ENCODE results near the gene KCTD17. TPM values are rescaled to one million over a fixed set of nuclear protein-coding genes. Genes with fewer than 3 reads are reported as not detected.

Gene KCTD17
- polyA plus RNA-seq, 2 of the 4 experiments (the other 2 are of a cell fraction), result 18.7 to 37.1 TPM

- TF ChIP-seq HES2 (IDR thresholded peaks at IDR 0.05) (peak; percentile 96), JUN (IDR thresholded peaks at IDR 0.05) (peak; percentile 91 to 95), ZFP36 (IDR thresholded peaks at IDR 0.05; ENCODE audit: borderline replicate concordance, partially characterized antibody) (peak; percentile 3), KDM1A (IDR thresholded peaks at IDR 0.05; ENCODE audit: low read depth) (peak; percentile 99), BCL3 (IDR thresholded peaks at IDR 0.05) (peak; percentile 87), RAD21 (conservative IDR thresholded peaks at IDR 0.05 in 1 of 2, IDR thresholded peaks at IDR 0.05 in 1 of 2) (peak in 1 of 2 experiments; percentile 30; a peak in 1 of 5 replicates), CHD4 (IDR thresholded peaks at IDR 0.05; ENCODE audit: borderline replicate concordance) (peak; percentile 98), ESRRA (IDR thresholded peaks at IDR 0.05; ENCODE audit: borderline replicate concordance, low read length) (0 out of 2 replicates have a peak, but pooled peaks have one; percentile 19), SREBF2 (IDR thresholded peaks at IDR 0.05) (no peak), POLR2AphosphoS2 (conservative IDR thresholded peaks at IDR 0.05; ENCODE audit: low read length) (no peak), MAFK (IDR thresholded peaks at IDR 0.05; ENCODE audit: partially characterized antibody) (peak; percentile 60), FOSL2 (IDR thresholded peaks at IDR 0.05) (peak; percentile 31; the same call in 1 of the 2 replicates), FOSL2 (CRISPR knock-in tag; IDR thresholded peaks at IDR 0.05) (peak; percentile 36; the same call in 1 of the 2 replicates), E2F6 (IDR thresholded peaks at IDR 0.05; ENCODE audit: borderline replicate concordance, low read depth) (0 out of 2 replicates have a peak, but pooled peaks have one; percentile 23)
Measured at GRCh38 chr22:37032535-37033460, 18.7 kb upstream of the KCTD17 start (continued).

- CTCF ChIA-PET, result interaction anchor here (3.6 to 13.1 kb wide), 3 partner anchors 10 to 14 kb away, joined by 22 to 142 read pairs (median 77); partner anchors contain the start of genes MPST and TST
- ATAC-seq (no peak), FAIRE-seq (no peak), DNase-seq (ENCODE audit: low read depth in 1 of 2, low spot score in 1 of 2) (no peak)
- Histone ChIP-seq H3K4me3 (peak overlapping the region; percentile 22; the same call in 1 of the 3 replicates), H3K4me1 (peaks cover 59% of the 10 kb centered on the region), H3K9me3 (no peaks in the 10 kb centered on the region), H3K4me2 (peak overlapping the region; percentile 90), H3K27ac (peak overlapping the region; percentile 98 to 100)
- POLR2A ChIA-PET, result no interaction called here
- WGBS (ENCODE audit: missing lambda C conversion rate), result 78% methylated on average over 23 of the region's 23 CpGs
- TF ChIP-seq HMGXB4 (CRISPR knock-in tag; IDR thresholded peaks at IDR 0.05; ENCODE audit: borderline replicate concordance), result no peak
- no peak for TF ChIP-seq CHD2 (IDR thresholded peaks at IDR 0.05; ENCODE audit: low read length, partially characterized antibody)
- TF ChIP-seq ESRRA (IDR thresholded peaks at IDR 0.05; ENCODE audit: borderline replicate concordance, low read length), result no peak
- TF ChIP-seq FOSL2 (IDR thresholded peaks at IDR 0.05), result no peak
- TF ChIP-seq FOSL2 (CRISPR knock-in tag; IDR thresholded peaks at IDR 0.05), result no peak
- TF ChIP-seq SMC3 (IDR thresholded peaks at IDR 0.05), result no peak
- no peak for TF ChIP-seq HEYL (CRISPR knock-in tag; IDR thresholded peaks at IDR 0.05)
- no peak for TF ChIP-seq CTCF (IDR thresholded peaks at IDR 0.05)
- TF ChIP-seq GATA3 (IDR thresholded peaks at IDR 0.05; ENCODE audit: borderline replicate concordance), result no peak
- no peak for TF ChIP-seq MAFK (IDR thresholded peaks at IDR 0.05; ENCODE audit: partially characterized antibody)
- no peak for TF ChIP-seq ZFP36 (IDR thresholded peaks at IDR 0.05; ENCODE audit: borderline replicate concordance, partially characterized antibody)
Measured at GRCh38 chr22:37033605-37034430, 17.7 kb upstream of the KCTD17 start.

Measured in A549 (cell line).